Mucosa of gallbladder (tissue), 1 donor: Measurements from ENCODE around the gene PCDHGB4. TPM values are rescaled to one million over a fixed set of nuclear protein-coding genes. Genes with fewer than 3 reads are reported as not detected.
"Not testable (repeated sequence)": the region's sequence is repeated elsewhere in the genome, so short reads cannot be mapped to it uniquely, and the experiment has no call there.

ENCODE experiments used
- DNase-seq: peaks from one replicate; pipeline ENCODE4 v3.0.0-alpha.2; 2020; ENCODE audit warnings: low spot score
- total RNA-seq: library from RNA; stranded (reverse); gene quantifications from one replicate; pipeline ENCODE4 v1.2.1, GENCODE V29; 2021
- donor health status: DM: no; HTN: no; CAD: no.

PCDHGB4 gene
- total RNA-seq, 1 donor from 2014 or later, result 5.2 TPM

GRCh38 chr5:141398608-141399007 is 11.1 kb downstream of the PCDHGB4 start:
- DNase-seq, result no peak

- DNase-seq, result no peak
Measured at GRCh38 chr5:141399555-141400258, 12.2 kb downstream of the PCDHGB4 start.

DNA sequence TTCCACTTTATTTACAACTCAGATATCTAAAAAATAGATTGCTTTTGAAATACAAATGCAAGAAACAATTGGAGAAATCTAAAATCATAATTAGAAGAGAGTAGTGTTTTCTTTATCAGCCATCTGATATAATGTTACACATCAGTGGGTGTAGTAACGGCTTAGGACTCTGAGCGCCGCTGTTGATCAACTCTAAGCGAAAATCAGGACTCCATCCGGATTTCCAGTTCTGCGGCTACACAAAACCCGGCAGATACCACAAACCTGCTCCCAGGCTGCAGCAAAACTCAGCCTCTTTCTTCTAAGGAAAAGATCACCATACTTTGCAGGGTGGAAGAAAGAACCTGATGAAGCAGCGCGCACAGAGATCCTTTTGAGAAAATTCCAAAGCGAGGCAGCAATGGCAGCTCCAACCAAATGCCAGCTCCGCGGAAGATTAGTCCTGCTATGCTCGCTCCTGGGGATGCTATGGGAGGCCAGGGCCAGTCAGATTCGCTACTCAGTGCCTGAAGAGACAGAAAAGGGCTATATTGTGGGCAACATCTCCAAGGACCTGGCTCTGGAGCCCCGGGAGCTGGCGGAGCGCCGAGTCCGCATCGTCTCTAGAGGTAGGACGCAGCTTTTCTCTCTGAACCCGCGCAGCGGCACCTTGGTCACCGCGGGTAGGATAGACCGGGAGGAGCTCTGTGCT is 15.2 kb downstream of the PCDHGB4 start, which contains the start of gene PCDHGA9:
PCDHGA9 (plus strand) TSS at position 226 of the 691 bp plus-strand sequence; CDS start at position 401, 175 bp downstream.
- DNase-seq, result no peak

DNA sequence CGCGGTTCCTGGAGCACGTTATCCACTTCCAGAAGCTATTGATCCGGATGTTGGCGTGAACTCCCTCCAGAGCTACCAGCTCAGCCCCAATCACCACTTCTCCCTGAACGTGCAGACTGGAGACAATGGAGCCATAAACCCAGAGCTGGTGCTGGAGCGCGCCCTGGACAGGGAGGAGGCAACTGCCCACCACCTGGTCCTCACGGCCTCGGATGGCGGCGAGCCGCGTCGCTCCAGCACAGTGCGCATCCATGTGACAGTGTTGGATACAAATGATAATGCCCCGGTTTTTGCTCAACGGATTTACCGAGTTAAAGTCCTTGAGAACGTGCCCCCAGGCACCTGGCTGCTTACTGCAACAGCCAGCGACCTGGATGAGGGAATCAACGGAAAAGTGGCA is 15.9 kb downstream of the PCDHGB4 start:
- DNase-seq, result no peak

- DNase-seq, result not testable (repeated sequence)
Measured at GRCh38 chr5:141407790-141408505, 20.4 kb downstream of the PCDHGB4 start, which contains the start of gene PCDHGB6. PCDHGB6 (plus strand) TSS chr5:141408021; CDS start chr5:141408203, 182 bp downstream.

- no peak for DNase-seq
Measured at GRCh38 chr5:141409598-141410306, 22.3 kb downstream of the PCDHGB4 start.

DNA sequence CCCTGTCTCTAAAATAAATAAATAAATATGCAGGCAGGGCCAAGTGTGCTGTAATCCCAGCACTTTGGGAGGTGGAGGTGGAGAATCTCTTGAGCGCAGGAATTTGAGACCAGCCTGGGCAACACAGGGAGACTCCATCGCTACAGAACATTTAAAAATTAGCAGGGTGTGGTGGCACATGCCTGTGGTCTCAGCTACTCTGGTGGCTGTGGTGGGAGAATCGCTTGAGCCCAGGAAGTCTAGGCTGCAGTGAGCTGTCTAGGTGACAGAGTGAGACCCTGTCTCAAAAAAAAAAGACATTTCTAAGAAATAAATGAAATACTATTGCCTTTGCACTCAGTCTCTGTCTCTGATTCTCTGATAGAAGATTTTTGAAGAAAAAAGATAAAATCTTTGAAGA is 24.1 kb downstream of the PCDHGB4 start:
- no peak for DNase-seq

- peak; percentile 44 for DNase-seq
Measured at GRCh38 chr5:141412854-141413539, 25.5 kb downstream of the PCDHGB4 start, which contains the start of gene PCDHGA10. PCDHGA10 (plus strand) TSS chr5:141412987; CDS start chr5:141413176, 189 bp downstream.

DNA sequence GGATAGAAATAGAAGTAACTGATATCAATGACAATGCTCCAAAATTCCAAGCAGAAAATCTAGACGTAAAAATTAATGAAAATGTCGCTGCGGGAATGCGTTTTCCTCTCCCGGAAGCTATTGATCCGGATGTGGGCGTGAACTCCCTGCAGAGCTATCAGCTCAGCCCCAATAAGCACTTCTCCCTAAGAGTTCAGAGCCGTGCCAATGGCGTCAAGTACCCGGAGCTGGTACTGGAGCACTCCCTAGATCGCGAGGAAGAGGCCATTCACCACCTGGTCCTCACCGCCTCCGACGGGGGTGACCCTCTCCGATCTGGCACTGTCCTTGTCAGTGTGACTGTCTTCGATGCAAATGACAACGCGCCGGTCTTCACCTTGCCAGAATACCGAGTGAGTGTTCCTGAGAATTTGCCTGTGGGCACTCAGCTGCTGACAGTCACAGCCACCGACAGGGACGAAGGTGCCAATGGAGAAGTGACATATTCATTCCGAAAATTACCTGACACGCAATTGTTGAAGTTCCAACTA is 26.1 kb downstream of the PCDHGB4 start:
- DNase-seq, result no peak

GRCh38 chr5:141414548-141415274 is 27.2 kb downstream of the PCDHGB4 start:
- DNase-seq, result not testable (repeated sequence)

DNA sequence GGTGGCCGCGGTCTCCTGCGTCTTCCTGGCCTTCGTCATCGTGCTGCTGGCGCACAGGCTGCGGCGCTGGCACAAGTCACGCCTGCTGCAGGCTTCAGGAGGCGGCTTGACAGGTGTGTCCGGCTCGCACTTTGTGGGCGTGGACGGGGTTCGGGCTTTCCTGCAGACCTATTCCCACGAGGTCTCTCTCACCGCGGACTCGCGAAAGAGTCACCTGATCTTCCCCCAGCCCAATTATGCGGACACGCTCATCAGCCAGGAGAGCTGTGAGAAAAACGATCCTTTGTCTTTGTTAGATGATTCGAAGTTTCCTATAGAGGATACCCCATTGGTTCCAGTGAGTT is 27.7 kb downstream of the PCDHGB4 start:
- DNase-seq, result not testable (repeated sequence)

- DNase-seq, result peak; percentile 62
Measured at GRCh38 chr5:141417494-141418172, 30.1 kb downstream of the PCDHGB4 start, which contains the start of gene PCDHGB7. PCDHGB7 (plus strand) TSS chr5:141417677; CDS start chr5:141417860, 183 bp downstream.

DNA sequence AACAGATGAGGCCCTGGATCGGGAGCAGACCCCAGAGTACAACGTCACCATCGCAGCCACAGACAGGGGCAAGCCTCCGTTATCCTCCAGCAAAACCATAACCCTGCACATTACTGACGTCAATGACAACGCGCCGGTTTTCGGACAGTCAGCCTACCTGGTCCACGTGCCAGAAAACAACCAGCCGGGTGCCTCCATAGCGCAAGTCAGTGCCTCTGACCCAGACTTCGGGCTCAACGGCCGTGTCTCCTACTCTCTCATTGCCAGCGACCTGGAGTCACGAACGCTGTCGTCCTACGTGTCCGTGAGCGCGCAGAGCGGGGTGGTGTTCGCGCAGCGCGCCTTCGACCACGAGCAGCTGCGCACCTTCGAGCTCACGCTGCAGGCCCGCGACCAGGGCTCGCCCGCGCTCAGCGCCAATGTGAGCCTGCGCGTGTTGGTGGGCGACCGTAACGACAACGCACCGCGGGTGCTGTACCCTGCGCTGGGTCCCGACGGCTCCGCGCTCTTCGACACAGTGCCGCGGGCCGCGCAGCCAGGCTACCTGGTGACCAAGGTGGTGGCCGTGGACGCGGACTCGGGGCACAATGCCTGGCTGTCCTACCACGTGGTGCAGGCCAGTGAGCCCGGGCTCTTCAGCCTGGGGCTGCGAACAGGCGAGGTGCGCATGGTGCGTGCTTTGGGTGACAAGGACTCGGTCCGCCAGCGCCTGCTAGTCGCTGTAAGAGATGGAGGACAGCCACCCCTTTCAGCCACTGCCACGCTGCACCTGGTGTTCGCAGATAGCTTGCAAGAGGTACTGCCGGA is 31.8 kb downstream of the PCDHGB4 start:
- no peak for DNase-seq

DNA sequence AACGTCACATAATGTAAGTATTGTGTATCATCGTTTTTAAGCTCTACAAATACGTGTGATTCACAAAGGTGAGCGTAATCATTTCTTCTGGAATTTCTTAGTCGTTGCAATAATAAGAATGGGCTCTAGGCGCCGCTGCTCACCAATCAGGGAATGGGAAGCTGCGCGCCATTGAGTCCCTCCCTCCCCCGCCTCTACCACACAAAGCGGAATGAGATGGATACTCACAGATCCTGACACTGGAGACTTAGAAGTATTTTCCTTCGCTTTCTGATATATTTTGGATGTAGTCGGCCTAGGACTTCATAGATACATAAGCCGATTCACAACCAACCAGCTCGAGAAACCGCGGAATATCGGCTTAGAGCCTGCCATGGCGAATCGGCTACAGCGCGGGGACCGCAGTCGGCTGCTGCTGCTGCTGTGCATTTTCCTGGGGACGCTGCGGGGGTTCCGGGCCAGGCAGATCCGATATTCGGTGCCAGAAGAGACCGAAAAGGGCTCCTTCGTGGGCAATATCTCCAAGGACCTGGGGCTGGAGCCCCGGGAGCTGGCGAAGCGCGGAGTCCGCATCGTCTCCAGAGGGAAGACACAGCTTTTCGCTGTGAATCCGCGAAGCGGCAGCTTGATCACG is 33.5 kb downstream of the PCDHGB4 start, which contains the start of gene PCDHGA11:
PCDHGA11 (plus strand) TSS at position 197 of the 634 bp plus-strand sequence; CDS start at position 374, 177 bp downstream.
- DNase-seq, result no peak

DNA sequence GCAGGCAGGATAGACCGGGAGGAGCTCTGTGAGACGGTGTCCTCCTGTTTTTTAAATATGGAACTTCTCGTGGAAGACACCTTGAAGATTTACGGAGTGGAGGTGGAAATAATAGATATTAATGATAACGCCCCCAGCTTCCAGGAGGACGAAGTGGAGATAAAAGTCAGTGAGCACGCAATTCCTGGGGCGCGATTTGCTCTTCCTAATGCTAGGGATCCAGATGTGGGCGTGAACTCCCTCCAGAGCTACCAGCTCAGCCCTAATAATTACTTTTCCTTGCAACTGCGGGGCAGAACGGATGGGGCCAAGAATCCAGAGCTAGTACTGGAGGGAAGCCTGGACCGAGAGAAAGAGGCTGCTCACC is 34.0 kb downstream of the PCDHGB4 start:
- DNase-seq, result no peak

DNA sequence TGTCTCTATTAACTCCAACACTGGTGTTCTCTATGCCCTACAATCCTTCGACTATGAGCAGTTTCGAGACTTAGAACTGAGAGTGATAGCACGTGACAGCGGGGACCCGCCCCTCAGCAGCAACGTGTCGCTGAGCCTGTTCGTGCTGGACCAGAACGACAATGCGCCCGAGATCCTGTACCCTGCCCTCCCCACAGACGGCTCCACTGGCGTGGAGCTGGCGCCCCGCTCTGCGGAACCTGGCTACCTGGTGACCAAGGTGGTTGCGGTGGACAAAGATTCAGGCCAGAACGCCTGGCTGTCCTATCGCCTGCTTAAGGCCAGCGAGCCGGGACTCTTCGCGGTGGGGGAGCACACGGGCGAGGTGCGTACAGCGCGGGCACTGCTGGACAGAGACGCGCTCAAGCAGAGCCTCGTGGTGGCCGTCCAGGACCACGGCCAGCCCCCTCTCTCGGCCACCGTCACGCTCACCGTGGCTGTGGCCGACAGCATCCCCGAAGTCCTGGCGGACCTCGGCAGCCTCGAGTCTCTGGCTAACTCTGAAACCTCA is 35.3 kb downstream of the PCDHGB4 start:
- DNase-seq, result no peak

DNA sequence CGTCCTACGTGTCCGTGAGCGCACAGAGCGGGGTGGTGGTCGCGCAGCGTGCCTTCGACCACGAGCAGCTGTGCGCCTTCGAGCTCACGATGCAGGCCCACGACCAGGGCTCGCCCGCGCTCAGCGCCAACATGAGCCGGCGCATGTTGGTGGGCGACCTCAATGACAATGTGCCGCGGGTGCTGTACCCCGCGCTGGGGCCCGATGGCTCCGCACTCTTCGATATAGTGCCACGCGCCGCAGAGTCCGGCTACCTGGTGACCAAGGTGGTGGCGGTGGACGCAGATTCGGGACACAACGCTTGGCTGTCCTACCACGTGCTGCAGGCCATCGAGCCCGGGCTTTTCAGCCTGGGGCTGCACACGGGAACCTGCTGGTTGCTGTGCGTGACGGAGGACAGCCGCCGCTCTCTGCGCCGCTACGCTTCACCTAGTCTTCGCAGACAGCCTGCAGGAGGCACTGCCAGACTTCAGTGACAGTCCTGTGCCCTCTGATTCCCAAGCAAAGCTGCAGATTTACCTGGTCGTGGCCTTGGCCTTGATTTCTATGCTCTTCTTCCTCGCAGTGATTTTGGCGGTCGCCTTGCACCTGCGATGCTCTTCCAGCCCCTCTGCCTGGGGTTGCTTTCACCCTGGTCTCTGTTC is 40.4 kb downstream of the PCDHGB4 start:
- DNase-seq, result no peak
